Measurements from ENCODE around the gene FHAD1.

FHAD1 gene

GRCh38 chr1:15382601-15383518 is 135.8 kb downstream of the FHAD1 start:
- peaks cover 34% of the 10 kb centered on the region for H3K27me3 Mint-ChIP-seq (ENCODE audit: low read depth, poor library complexity)

DNA sequence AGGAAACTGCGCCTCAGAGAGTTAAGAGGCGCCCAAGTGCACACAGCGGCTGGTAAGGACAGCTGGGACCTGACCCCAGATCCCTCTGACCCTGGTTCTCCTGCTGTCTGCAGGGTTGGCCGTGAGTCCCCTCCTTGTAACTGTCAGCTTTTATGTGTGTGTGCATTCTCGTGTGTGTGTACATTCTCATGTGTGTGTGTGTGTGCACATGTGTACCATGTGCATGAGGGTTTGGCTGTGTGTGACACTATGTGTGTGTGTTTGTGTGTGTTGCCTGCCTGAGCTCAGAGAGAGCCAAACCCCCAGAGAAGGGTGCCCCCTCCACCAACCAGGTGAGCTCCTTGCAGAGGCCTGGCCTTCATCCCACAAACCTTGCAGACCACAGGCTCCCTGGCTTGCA is 136.8 kb downstream of the FHAD1 start:
- no peak for TF ChIP-seq CTCF (IDR thresholded peaks at IDR 0.05)
- Mint-ChIP-seq H3K9me3 (no peaks in the 10 kb centered on the region), H3K27me3 (ENCODE audit: low read depth, poor library complexity) (peaks cover 38% of the 10 kb centered on the region), H3K36me3 (ENCODE audit: low read depth) (no peaks in the 10 kb centered on the region), H3K27ac (no peak overlapping the region), H3K4me1 (peaks cover 65% of the 10 kb centered on the region), H3K4me3 (no peak overlapping the region)
- no peak for DNase-seq

More at GRCh38 chr1:15382601-15383518, 135.8 kb downstream of the FHAD1 start:
- no peaks in the 10 kb centered on the region for H3K36me3 Mint-ChIP-seq (ENCODE audit: low read depth)
- no peak for TF ChIP-seq CTCF (IDR thresholded peaks at IDR 0.05)
- H3K9me3 Mint-ChIP-seq = no peaks in the 10 kb centered on the region
- H3K4me1 Mint-ChIP-seq = peaks cover 65% of the 10 kb centered on the region
- DNase-seq = no peak
- H3K4me3 Mint-ChIP-seq = no peak overlapping the region
- H3K27ac Mint-ChIP-seq = no peak overlapping the region

- DNase-seq = no peak
- no peak for TF ChIP-seq CTCF (IDR thresholded peaks at IDR 0.05)
- Mint-ChIP-seq H3K4me3 (no peak overlapping the region), H3K9me3 (no peaks in the 10 kb centered on the region), H3K36me3 (ENCODE audit: low read depth) (no peaks in the 10 kb centered on the region), H3K27me3 (ENCODE audit: low read depth, poor library complexity) (peaks cover 40% of the 10 kb centered on the region), H3K4me1 (peaks cover 59% of the 10 kb centered on the region), H3K27ac (no peak overlapping the region)
These were observed 137.4 kb downstream of the FHAD1 start for GRCh38 chr1:15384301-15384901.

DNA sequence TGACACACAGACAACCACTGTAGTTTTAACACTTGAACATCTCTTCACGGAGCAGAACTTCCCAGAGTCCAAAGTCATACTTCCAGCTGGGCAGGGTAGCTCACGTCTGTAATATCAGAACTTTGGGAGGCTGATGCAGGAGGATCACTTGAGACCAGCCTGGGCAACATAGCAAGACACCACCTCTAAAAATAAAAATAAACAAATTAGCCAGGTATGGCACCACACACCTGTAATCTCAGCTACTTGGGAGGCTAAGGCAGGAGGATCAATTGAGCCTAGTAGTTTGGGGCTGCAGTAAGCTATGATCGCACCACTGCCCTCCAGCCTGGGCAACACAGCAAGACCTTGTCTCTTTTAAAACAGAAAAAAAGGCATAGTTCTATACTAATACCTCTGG is 138.4 kb downstream of the FHAD1 start:
- H3K4me3 Mint-ChIP-seq = no peak overlapping the region
- no peak for TF ChIP-seq CTCF (IDR thresholded peaks at IDR 0.05)
- peaks cover 41% of the 10 kb centered on the region for H3K27me3 Mint-ChIP-seq (ENCODE audit: low read depth, poor library complexity)
- H3K27ac Mint-ChIP-seq = no peak overlapping the region
- DNase-seq = no peak
- no peaks in the 10 kb centered on the region for H3K9me3 Mint-ChIP-seq
- peaks cover 49% of the 10 kb centered on the region for H3K4me1 Mint-ChIP-seq
- no peaks in the 10 kb centered on the region for H3K36me3 Mint-ChIP-seq (ENCODE audit: low read depth)

GRCh38 chr1:15386164-15386749 is 139.2 kb downstream of the FHAD1 start:
- Mint-ChIP-seq H3K9me3 (no peaks in the 10 kb centered on the region), H3K27me3 (ENCODE audit: low read depth, poor library complexity) (peaks cover 41% of the 10 kb centered on the region), H3K4me1 (peaks cover 42% of the 10 kb centered on the region), H3K36me3 (ENCODE audit: low read depth) (no peaks in the 10 kb centered on the region), H3K4me3 (no peak overlapping the region), H3K27ac (no peak overlapping the region)
- no peak for TF ChIP-seq CTCF (IDR thresholded peaks at IDR 0.05)
- peak; percentile 37 for DNase-seq
